ENCODE results near the gene SIGLEC11. TPM values are rescaled to one million over a fixed set of nuclear protein-coding genes. Genes with fewer than 3 reads are reported as not detected.

The SIGLEC11 gene
- total RNA-seq, 4 donors from 2014 or later, result 2.6 to 7.5 (median 4.3) TPM

- Histone ChIP-seq H3K27me3 (no peaks in the 10 kb centered on the region), H3K9me3 (no peaks in the 10 kb centered on the region), H3K36me3 (peaks cover 0 to 51% (median 3%) of the 10 kb centered on the region in 3 donors), H3K4me1 (peaks cover 0 to 18% (median 8%) of the 10 kb centered on the region in 4 donors), H3K4me3 (no peak overlapping the region), H3K27ac (no peak overlapping the region)
- no peak for DNase-seq (ENCODE audit: low spot score in 2 of 2)
- WGBS, 2 donors, result 74 to 83% methylated on average over 16 of the region's 16 CpGs
- no peak for TF ChIP-seq POLR2A (IDR thresholded peaks at IDR 0.05)
- TF ChIP-seq EP300 (IDR thresholded peaks at IDR 0.05), result no peak
- no peak for TF ChIP-seq CTCF (IDR thresholded peaks at IDR 0.05)
Measured at GRCh38 chr19:49906879-49907564, 54.0 kb downstream of the SIGLEC11 start.

GRCh38 chr19:49904136-49904535 is 56.8 kb downstream of the SIGLEC11 start:
- TF ChIP-seq CTCF (IDR thresholded peaks at IDR 0.05), result no peak
- Histone ChIP-seq H3K9me3 (no peaks in the 10 kb centered on the region), H3K36me3 (peaks cover 0 to 37% (median 3%) of the 10 kb centered on the region in 3 donors), H3K27me3 (no peaks in the 10 kb centered on the region), H3K27ac (no peak overlapping the region), H3K4me3 (no peak overlapping the region), H3K4me1 (no peaks in the 10 kb centered on the region)
- WGBS, 2 donors, result 62 to 77% methylated on average over 6 of the region's 6 CpGs
- no peak for DNase-seq (ENCODE audit: low spot score in 2 of 2)

Other genes starting within 250 kb of the SIGLEC11 start
- 1 to 10 TPM; 1.1 to 2.5 (median 1.6) TPM for gene TSKS, start 197.9 kb downstream of the SIGLEC11 start, total RNA-seq
- gene AP2A1, start 194.2 kb downstream of the SIGLEC11 start, total RNA-seq, result 100 to 1,000 TPM in 2 of 4 donors, 10 to 100 TPM in 2; 92.9 to 117 (median 104) TPM
- gene FUZ, start 147.9 kb downstream of the SIGLEC11 start, total RNA-seq, result 10 to 100 TPM; 19.0 to 31.7 (median 26.8) TPM
- 10 to 100 TPM; 26.2 to 54.0 (median 29.4) TPM for gene MED25, start 142.9 kb downstream of the SIGLEC11 start, total RNA-seq
- 100 to 1,000 TPM in 2 of 4 donors, 10 to 100 TPM in 2; 75.6 to 113 (median 91.9) TPM for gene PTOV1, start 110.0 kb downstream of the SIGLEC11 start, total RNA-seq
- gene PNKP, start 93.6 kb downstream of the SIGLEC11 start, total RNA-seq, result 100 to 1,000 TPM in 1 of 4 donors, 10 to 100 TPM in 3; 52.7 to 158 (median 79.5) TPM
- 10 to 100 TPM; 20.6 to 27.4 (median 25.4) TPM for gene AKT1S1, start 83.8 kb downstream of the SIGLEC11 start, total RNA-seq
- 10 to 100 TPM; 47.7 to 56.5 (median 49.0) TPM for gene TBC1D17, start 83.5 kb downstream of the SIGLEC11 start, total RNA-seq
- gene IL4I1, start 64.3 kb downstream of the SIGLEC11 start, total RNA-seq, result 1 to 10 TPM in 2 of 4 donors, under 1 TPM in 1, not detected in 1; 0.63 to 3.0 (median 1.7) TPM
- 10 to 100 TPM; 12.6 to 19.0 (median 14.8) TPM for gene ATF5, start 32.0 kb downstream of the SIGLEC11 start, total RNA-seq
- 10 to 100 TPM; 32.8 to 43.5 (median 38.7) TPM for gene NUP62, start 31.7 kb downstream of the SIGLEC11 start, total RNA-seq
- 10 to 100 TPM; 25.7 to 51.3 (median 30.1) TPM for gene VRK3, start 64.2 kb upstream of the SIGLEC11 start, total RNA-seq
- gene ZNF473, start 64.8 kb upstream of the SIGLEC11 start, total RNA-seq, result 10 to 100 TPM in 2 of 4 donors, 1 to 10 TPM in 2; 8.2 to 25.5 (median 14.3) TPM
- not detected for gene IZUMO2, start 202.1 kb upstream of the SIGLEC11 start, total RNA-seq
- gene MYH14, start 242.4 kb upstream of the SIGLEC11 start, total RNA-seq, result 10 to 100 TPM; 12.9 to 30.3 (median 15.3) TPM